ENCODE results near the gene NPR3. TPM values are rescaled to one million over a fixed set of nuclear protein-coding genes. Genes with fewer than 3 reads are reported as not detected.
"Not testable (repeated sequence)": the region's sequence is repeated elsewhere in the genome, so short reads cannot be mapped to it uniquely, and the experiment has no call there.

NPR3 gene
- total and polyA plus RNA-seq, 2 experiments from 2014 or later: 0.07 to 0.15 TPM

DNA sequence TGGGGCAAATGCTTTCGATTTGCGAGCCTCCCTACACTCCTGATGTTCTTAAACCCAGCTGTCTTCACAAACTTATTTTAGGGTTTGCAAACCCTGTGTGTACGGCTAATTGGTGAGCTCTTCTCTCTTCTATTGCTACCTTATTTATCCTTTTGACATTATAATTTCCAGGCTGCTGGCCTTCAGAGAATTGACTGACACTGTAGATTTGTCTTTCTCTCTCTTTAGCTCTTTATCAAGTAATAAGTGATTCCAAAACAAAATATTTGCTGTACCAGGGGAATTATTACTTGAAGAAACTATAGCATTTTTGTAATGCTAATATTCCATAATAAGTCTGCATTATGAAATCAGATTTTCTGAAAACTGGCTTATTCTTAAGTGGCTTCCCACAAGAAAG lies 92.5 kb downstream of the NPR3 start:
- Histone ChIP-seq H3K4me1 (ENCODE audit: insufficient read depth) (no peaks in the 10 kb centered on the region), H3K36me3 (ENCODE audit: insufficient read depth) (no peaks in the 10 kb centered on the region), H3K79me2 (replicated peaks; ENCODE audit: insufficient read depth) (no peaks in the 10 kb centered on the region), H3K4me3 (no peak overlapping the region), H3K4me2 (no peak overlapping the region), H3K27me3 (ENCODE audit: insufficient read depth) (no peaks in the 10 kb centered on the region), H2AFZ (no peak overlapping the region), H4K20me1 (replicated peaks; ENCODE audit: insufficient read depth) (no peaks in the 10 kb centered on the region), H3F3A (replicated peaks; ENCODE audit: low read depth) (no peaks in the 10 kb centered on the region), H3K27ac (ENCODE audit: low read depth) (no peak overlapping the region), H3K9me2 (ENCODE audit: insufficient read depth) (no peaks in the 10 kb centered on the region)
- H3K4me1 Mint-ChIP-seq: no peaks in the 10 kb centered on the region
- peaks cover 22% of the 10 kb centered on the region for H3K9me3 Mint-ChIP-seq
- ATAC-seq: no peak
- TF ChIP-seq STAT1 (IDR thresholded peaks at IDR 0.05; ENCODE audit: unreplicated experiment) (no peak), ZNF114 (CRISPR knock-in tag; IDR thresholded peaks at IDR 0.05) (no peak)
- TF ChIP-seq, protein P1, sequence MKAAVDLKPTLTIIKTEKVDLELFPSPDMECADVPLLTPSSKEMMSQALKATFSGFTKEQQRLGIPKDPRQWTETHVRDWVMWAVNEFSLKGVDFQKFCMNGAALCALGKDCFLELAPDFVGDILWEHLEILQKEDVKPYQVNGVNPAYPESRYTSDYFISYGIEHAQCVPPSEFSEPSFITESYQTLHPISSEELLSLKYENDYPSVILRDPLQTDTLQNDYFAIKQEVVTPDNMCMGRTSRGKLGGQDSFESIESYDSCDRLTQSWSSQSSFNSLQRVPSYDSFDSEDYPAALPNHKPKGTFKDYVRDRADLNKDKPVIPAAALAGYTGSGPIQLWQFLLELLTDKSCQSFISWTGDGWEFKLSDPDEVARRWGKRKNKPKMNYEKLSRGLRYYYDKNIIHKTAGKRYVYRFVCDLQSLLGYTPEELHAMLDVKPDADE (IDR thresholded peaks at IDR 0.05): no peak
- H3K4me3 Mint-ChIP-seq: no peak overlapping the region
- H3K27ac Mint-ChIP-seq: no peak overlapping the region
- H3K36me3 Mint-ChIP-seq (ENCODE audit: low read depth): no peaks in the 10 kb centered on the region; the same call in 2 of the 3 replicates
- no peak for DNase-seq (ENCODE audit: low spot score)
- H3K27me3 Mint-ChIP-seq (ENCODE audit: insufficient read depth, low read depth, poor library complexity): no peaks in the 10 kb centered on the region

DNA sequence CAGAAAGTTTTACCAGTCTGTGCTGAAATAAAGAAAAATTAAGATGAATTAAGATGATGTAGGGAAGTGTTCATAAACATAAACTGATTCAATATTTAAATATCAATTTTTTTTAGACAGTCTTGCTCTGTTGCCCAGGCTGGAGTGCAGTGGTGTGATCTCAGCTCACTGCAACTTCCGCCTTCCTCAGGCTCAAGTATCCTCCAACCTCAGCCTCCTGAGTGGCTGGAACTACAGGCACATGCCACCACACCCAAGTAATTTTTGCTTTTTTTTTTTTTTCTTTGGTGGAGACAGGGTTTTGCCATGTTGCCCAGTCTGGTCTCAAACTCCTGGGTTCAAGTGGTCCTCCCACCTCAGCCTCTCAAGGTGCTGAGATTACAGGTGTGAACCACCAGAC lies 94.3 kb downstream of the NPR3 start:
- DNase-seq (ENCODE audit: low spot score); H3K9me2 ChIP-seq (ENCODE audit: insufficient read depth); H2AFZ ChIP-seq; H3K4me1 Mint-ChIP-seq; H3K4me1 ChIP-seq (ENCODE audit: insufficient read depth); H3K79me2 ChIP-seq (replicated peaks; ENCODE audit: insufficient read depth); H3K27ac ChIP-seq (ENCODE audit: low read depth); ATAC-seq; H3K36me3 ChIP-seq (ENCODE audit: insufficient read depth); H3K27me3 ChIP-seq (ENCODE audit: insufficient read depth); H3K36me3 Mint-ChIP-seq (ENCODE audit: low read depth); H3K4me3 ChIP-seq; H3K4me2 ChIP-seq; H3F3A ChIP-seq (replicated peaks; ENCODE audit: low read depth); H3K27ac Mint-ChIP-seq; H4K20me1 ChIP-seq (replicated peaks; ENCODE audit: insufficient read depth); H3K4me3 Mint-ChIP-seq; H3K27me3 Mint-ChIP-seq (ENCODE audit: insufficient read depth, low read depth, poor library complexity): not testable (repeated sequence)
- H3K9me3 Mint-ChIP-seq: peaks cover 12% of the 10 kb centered on the region

DNA sequence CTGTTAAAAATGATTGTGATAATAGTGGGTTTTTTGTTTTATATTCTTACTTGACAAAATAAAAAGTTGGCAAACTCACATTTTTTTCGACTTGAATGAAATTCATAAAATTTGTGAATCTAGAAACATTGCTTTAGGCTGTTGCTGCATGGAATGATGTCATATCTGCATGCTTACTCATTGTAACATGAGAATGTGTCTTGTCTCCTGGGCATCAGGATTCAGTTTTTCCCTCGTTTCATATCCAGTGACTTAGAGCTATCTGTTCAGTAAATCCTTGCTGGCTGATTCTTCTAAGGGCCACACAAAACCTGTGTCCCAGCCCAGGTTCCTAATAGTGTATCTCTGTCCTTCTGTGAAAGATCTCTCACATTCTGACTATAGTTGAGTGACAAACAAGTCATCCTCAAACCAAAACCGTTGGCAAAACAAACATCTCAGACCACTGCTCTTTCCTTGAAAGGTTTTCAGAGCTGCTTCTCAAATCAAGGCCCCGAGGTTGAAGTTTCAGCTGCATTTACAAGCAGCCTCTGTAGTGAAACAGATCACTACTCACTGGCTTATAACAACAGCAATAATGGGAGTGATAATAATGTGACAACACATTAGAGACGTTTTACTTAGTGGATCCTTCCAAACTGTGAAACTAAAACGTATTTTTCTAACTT lies 95.0 kb downstream of the NPR3 start:
- H3K27ac ChIP-seq (ENCODE audit: low read depth): no peak overlapping the region
- H3K79me2 ChIP-seq (replicated peaks; ENCODE audit: insufficient read depth): no peaks in the 10 kb centered on the region
- H3K4me3 ChIP-seq: no peak overlapping the region
- H3K4me1 Mint-ChIP-seq: no peaks in the 10 kb centered on the region
- no peaks in the 10 kb centered on the region for H3K36me3 ChIP-seq (ENCODE audit: insufficient read depth)
- no peaks in the 10 kb centered on the region for H3K9me2 ChIP-seq (ENCODE audit: insufficient read depth)
- H2AFZ ChIP-seq: no peak overlapping the region
- H3K36me3 Mint-ChIP-seq (ENCODE audit: low read depth): no peaks in the 10 kb centered on the region
- DNase-seq (ENCODE audit: low spot score) (no peak), ATAC-seq (no peak)
- no peaks in the 10 kb centered on the region for H4K20me1 ChIP-seq (replicated peaks; ENCODE audit: insufficient read depth)
- peaks cover 11% of the 10 kb centered on the region; the same call in 2 of the 3 replicates for H3K9me3 Mint-ChIP-seq
- no peaks in the 10 kb centered on the region for H3K27me3 Mint-ChIP-seq (ENCODE audit: insufficient read depth, low read depth, poor library complexity)
- H3K4me1 ChIP-seq (ENCODE audit: insufficient read depth): no peaks in the 10 kb centered on the region
- H3F3A ChIP-seq (replicated peaks; ENCODE audit: low read depth): no peaks in the 10 kb centered on the region
- no peaks in the 10 kb centered on the region for H3K27me3 ChIP-seq (ENCODE audit: insufficient read depth)
- H3K27ac Mint-ChIP-seq: no peak overlapping the region
- H3K4me2 ChIP-seq: no peak overlapping the region
- TF ChIP-seq EZH2phosphoT487 (IDR thresholded peaks at IDR 0.05; ENCODE audit: unreplicated experiment): no peak
- H3K4me3 Mint-ChIP-seq: no peak overlapping the region

All from GM23338 (cell line).